HL-60/S4 treated with retinoic acid at 250 ng/mL for 4 days and 3 days (cell line): Measurements from ENCODE around the gene TRPV4.

Source experiments
- in situ Hi-C: fragments of 300-500 bp; cut with MboI; formaldehyde crosslinking; loops from 2 replicates; pipeline ENCODE4 v1.7.0; 2022; ENCODE audit warnings: low sequenced_read_pairs

TRPV4 gene

DNA sequence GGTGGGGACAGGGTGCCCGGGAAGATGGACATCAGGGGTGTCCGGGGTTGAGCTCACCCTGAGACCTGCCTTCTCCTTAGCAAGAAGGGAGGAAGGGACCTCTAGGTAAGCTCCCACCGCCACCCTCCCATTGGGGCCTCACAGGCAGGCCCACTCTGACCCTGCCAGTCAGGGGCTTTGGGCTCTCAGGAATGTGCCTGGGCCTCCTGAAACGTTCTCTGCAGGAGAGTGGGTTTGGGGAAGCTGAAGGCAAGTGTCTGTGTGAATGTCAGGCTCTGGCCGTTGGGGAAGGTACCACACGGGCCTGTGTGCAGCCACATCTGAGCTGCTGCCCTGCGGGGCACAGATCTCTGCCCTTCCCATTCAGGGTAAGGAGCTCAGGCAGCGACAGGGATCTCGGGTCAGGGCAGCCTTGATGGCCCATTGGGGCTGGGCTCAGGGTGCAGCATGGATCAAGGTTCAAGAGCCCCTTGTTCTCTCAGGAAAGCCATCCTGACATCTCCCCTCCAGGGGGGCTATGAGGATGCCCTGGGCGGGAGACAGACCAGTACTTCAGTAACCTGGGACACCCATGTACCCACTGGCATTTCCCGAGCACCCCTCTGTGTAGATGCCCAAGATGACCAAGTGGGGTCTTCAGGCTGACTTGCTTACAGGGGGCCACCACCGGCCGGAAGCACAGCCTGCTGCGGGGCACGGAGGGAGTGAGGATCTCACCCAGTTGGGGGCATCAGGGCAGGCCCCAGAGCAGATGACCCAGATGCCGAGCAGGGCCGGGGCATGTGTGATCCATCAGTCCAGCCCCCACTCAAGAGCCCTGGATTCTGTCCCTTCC, 89.9 kb downstream of the TRPV4 start:
- in situ Hi-C loops: no loop called here

- in situ Hi-C loops: no loop called here
These were observed 91.1 kb downstream of the TRPV4 start for GRCh38 chr12:109741970-109742703.

GRCh38 chr12:109741286-109741969, 91.8 kb downstream of the TRPV4 start:
- in situ Hi-C loops: no loop called here

DNA sequence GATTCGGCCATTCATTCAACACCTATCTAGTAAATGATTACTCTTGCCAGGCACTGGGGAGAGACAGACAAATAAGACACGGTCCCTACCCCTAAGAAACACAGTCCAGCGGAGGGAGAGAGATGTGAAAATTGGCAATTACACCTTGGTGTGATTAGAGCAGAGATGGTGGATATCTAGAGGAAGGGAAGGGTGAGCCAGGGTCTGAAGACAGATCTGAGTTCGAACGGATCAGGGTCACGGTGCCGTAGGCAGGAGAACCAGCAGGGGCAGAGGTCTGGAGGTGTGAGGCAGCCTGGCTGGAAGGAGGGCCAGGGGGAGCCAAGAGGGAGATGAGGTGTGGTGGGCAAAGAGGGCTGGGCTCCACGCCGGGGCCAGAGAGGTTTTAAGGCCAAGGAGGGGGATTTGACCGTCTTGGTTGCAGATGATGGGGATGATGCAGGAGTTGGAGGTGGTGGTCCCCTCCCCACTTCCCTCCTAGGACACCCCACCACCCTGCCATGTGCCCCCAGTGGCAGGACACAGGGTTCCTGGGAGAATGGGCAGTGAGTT, 92.4 kb downstream of the TRPV4 start:
- in situ Hi-C loops: no loop called here

GRCh38 chr12:109739747-109740693, 93.2 kb downstream of the TRPV4 start:
- in situ Hi-C loops: no loop called here

- in situ Hi-C loops: no loop called here
These were observed 94.1 kb downstream of the TRPV4 start for GRCh38 chr12:109738878-109739665.

DNA sequence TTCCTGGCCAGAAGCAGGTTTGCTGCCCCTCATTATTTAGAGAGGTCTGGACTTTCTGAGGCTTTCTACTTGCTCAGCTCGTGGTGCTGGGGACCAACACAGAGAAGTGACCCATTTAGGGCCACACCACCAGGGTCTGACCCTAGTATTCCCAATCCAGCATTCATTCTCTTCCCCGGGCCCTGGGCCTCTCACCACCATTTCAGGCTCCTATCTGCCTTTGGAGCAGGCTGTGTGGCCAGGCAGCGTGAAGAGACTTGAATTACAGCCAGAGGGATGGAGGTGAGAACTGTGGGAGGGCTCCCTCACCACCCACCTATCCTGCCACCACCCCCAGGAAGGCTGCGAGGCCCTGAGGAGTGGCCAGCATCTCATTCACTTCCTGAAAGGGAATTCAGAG, 95.0 kb downstream of the TRPV4 start:
- in situ Hi-C loops: no loop called here

DNA sequence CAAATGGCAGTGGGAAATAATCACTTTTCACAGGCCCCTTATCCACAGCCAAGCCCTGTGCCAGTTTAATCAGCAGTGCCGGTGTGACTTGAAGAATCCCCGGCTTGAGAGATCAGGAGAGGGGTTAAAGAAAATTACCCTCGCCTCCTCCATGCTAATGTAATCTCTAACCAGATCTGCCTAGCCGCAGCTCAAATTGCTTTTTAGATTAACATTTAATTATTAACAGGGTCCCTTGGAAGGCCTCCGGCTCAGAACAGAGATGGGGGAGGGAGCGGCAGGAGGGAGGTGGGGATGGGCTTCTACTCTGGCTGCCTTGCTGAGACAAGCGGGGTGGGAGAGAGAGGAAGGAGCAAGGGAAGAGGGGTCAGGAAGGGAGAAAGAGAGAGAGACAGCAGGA, 95.6 kb downstream of the TRPV4 start:
- in situ Hi-C loops: no loop called here

GRCh38 chr12:109737126-109737525, 96.1 kb downstream of the TRPV4 start:
- in situ Hi-C loops: no loop called here

DNA sequence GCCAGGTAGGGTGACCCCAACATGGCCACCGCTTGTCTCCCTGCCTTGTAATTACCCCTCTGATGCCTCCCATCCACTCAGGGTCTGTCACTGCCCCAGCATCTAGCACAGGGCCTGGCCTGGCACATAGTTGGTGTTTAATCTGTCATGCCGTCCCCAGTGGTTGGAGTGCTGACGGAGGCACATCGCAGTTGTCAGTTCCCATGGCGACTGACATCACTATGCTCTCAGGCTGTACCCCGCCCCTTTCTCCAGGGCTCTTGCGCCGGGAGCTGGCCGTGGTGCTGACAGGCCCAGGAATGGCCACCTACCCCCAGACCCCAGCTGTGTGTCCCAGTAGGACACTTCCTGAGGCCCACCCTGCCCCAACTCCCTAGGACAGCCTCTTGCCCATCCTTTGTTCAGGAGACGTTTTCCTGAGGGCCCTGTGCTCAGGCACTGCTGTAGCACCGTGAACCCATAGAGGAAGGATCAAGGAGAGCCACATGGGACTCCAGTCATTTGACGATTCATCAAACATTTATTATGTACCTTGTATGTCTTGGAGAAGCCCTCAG, 96.6 kb downstream of the TRPV4 start:
- in situ Hi-C loops: no loop called here

DNA sequence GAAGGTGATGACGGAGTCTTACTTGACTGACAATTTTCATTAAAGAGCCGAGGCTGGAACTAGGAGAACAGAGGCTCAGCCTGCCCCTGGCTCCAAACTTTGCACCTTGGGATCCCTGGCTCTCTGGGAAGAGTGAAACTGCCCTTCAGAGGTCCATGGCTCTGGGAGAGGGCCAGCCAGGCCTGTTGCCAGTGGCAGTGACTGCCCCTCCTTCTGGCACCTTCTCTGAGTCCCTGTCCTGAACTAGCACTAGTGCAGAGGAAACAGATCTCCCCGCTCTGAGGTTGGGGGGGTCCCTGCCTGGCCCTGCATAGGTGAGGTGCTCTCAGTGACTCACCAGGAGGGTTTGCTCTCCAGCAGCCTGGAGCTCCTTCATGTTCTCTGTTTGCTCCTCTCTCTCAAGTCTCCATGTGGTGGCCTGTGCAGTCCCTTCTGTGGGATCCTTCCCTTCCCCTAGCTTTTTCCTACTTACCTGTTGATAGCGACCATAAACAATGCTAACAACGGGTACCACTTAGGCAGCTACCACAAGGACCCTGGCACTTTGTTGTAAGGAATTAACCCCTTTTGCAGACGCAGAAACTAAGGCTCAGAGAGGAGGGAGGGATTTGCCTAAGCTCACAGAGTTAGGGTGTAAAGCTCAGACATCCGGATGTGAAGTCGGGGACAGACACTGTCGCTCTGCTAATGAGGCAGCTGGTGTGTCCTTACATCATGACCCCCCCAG, 97.2 kb downstream of the TRPV4 start:
- in situ Hi-C loops: no loop called here

GRCh38 chr12:109735051-109735521, 98.1 kb downstream of the TRPV4 start:
- in situ Hi-C loops: no loop called here

- in situ Hi-C loops: no loop called here
These were observed 98.8 kb downstream of the TRPV4 start for GRCh38 chr12:109734219-109735000.
